Prostate gland (tissue), 2 donors: ENCODE results near the gene PRRC2A.

Experiments
- CTCF ChIP-seq, 4 experiments: fragments of 200-600 bp in 2 of 4; fragments of 450-650 bp in 2 of 4; sonication (generic) in 2 of 4; IDR thresholded peaks; 1 replicate in 3 of 4; 2 replicates in 1 of 4; pipeline ENCODE4 v1.5.1; 2016 to 2019; ENCODE audit warnings: antibody characterized with exemption in 4 of 4, mild to moderate bottlenecking in 2 of 4, moderate library complexity in 2 of 4
- POLR2A ChIP-seq: fragments of 450-650 bp; IDR thresholded peaks from one replicate; pipeline ENCODE4 v1.6.1; 2016; ENCODE audit warnings: antibody characterized with exemption, mild to moderate bottlenecking
- POLR2AphosphoS5 ChIP-seq: sonication (generic); formaldehyde crosslinking; IDR thresholded peaks from one replicate; pipeline ENCODE4 v1.6.1; 2017; ENCODE audit warnings: antibody characterized with exemption

GRCh38 chr6:31643818-31644454, 23.4 kb downstream of the PRRC2A start:
- no peak for TF ChIP-seq CTCF (IDR thresholded peaks at IDR 0.05)
- no peak for TF ChIP-seq POLR2A
- TF ChIP-seq POLR2AphosphoS5: no peak
